Activated T-cell treated with anti-CD3 and anti-CD28 coated beads for 24 hours (primary cell): Measurements from ENCODE around the gene BCL7A.

ENCODE experiments used
- DNase-seq: peaks from one replicate; pipeline ENCODE4 v3.0.0-alpha.2; 2020; ENCODE audit warnings: low read depth

BCL7A gene

DNA sequence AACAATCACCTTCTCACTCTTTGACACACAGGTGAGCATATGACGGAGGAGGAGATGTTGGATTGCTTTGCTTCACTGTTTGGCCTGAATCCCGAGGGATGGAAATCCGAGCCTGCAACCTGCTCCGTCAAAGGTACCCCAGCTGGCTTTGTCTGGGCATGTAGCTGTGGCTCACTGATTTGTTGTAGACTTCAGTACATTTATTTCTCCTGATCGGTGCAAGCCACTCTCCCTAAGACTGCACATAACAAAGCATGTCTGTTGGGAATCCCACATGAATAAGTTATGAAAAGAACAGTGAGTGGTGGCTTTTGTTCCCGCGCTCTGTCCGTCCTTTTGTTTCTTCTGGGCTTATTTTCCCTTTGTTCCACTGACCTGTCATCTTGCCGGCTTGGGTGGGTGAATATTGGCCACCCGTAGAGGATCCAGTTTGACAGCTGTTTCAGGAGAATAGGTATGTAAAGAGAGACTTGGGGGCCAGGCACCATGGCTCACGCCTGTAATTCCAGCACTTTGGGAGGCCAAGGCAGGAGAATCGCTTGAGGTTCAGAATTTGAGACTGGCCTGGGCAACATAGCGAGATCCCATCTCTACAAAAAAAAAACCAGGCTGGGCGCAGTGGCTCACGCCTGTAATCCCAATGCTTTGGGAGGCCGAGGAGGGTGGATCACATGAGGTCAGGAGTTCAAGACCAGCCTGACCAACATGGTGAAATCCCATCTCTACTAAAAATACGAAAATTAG lies 20.0 kb upstream of the BCL7A start:
- no peak for DNase-seq

DNA sequence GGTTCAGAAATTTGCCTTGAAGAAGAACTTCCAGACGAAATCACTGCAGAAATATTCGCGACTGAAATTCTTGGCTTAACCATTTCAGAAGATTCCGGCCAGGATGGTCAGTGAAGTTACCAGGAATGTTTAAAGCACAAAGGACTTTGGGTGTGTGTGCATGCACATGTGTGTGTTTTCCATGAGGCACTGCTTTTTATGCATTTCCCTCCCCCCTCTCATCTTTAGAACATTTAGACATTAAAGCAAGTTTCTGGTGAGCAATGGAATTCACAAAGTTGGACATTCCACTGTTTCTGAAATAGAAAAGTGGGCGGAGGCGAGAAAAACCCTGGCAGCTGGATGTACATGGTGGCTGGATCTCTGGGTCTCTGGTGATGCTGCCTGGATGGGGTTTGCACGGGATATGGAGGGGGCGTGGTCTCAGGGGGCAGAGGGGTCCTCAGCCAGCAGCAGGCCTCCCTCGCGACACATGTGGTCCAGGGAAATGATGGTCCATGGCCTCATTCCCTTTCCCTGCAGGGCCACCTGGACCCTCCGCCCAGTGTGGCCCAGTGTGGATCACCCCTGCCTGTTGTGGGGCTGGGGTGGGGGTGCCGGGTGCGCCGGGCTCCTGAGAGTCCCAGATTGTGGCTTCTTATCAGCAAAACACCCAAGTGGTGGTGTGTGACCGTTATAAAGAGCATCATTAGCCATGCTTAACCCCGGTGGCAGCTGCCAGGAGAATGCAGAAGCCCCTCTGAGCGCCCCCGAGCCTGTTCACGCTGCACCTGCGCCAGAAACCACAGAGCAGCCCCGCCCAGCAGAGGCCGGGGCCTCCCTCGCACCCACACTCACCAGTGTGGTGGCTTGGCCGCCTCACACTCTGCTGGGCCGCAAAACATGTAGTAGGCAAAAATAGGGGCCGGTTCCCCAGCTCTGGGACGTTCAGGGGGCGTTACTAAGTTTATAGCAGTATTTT lies 17.8 kb upstream of the BCL7A start:
- DNase-seq, result no peak

DNA sequence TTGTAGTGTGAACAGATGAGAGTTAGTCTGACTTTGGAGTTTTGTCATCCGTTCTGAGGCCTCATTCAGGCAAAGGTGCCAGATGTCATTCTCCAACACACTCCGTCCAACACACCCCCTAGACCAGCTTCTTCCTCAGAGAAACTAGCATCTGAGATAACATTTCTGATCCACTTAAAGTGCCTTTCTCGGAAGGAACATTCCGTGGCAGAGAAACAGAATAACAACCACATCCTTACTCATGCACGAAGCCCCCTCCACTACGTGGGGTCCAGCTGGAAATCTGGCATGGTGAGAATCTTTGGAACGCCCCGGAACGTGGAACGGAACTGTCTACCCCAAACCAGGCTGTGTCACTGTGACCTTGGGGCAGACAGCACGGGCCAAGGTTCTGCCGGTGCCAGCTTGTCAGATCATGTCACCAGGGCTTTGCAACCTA lies 17.0 kb upstream of the BCL7A start:
- DNase-seq, result no peak

DNA sequence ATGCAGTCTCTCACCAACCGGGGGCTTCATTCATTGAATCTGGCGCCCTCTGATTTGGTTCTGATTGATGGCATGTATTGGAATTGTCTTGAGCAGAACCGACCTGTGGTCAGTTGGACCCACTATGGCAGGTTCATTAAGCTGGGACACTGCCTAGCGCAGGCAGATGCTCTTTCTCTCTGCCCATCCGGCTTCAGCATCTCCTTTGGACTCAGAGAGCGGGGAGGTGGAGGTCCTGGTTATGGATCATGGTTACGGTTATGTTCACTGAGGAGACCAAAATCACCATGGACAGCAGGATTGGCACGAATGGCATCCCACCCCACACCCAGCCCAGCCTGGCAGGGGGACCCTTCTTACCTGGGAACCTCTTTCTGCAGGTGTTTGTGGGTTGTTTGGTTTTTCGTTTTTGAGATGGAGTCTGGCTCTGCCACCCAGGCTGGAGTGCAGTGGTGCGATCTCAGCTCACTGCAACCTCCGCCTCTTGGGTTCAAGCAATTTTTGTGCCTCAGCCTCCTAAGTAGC lies 16.4 kb upstream of the BCL7A start:
- no peak for DNase-seq

DNA sequence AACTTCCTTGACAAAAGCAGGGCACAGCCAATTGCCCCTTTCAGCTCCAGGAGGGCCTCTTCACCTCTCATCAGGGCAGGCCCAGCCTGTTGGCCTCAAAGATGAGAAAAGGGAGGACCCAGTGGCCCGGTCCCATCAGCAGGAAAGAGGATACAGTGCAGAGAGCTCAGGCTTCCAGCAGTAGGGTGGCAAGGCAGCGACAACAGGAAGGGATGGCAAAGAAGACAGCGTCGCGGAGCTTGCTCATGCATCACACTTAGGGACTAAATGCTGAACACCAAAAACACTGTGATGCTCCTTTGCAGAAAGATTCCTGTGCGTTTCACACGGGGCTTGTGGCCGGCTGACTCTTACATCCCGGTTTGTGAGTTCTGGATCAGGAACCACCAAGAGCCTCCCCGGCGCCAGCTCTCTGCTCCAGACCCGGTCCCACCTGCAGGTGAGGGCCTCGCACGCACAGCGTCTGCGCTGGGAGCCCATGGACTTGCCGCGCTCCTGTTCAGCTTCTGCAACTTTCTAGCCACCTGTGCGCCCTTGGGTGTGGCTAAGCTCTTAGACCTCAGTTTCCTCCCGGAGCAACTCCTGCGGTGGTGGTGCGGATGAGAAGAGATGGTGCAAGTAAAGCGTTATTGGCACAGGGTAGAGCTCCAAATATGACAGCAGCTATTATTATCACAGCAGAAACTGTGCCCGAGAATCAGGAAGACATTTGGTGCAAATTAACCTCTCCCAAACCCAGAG lies 15.3 kb upstream of the BCL7A start:
- DNase-seq, result no peak

DNA sequence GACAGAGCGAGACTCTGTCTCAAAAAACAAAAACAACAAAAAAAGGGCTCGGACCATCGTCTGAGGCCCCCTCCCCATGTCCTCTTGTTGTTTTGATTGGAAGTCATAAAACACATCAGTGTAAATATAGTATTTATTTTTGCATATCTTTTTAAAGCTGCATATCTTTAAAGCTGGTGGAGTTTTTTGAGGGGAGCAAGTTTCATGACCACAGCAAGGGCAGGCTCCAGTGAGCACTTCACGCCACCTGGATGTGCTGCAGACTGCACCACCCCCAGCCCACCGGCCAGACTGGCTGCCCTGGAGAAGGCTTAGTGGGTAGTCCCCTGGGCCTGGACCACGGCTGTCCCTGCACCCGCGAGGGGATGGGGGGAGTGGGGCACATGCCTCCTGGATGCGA lies 11.9 kb upstream of the BCL7A start:
- no peak for DNase-seq

DNA sequence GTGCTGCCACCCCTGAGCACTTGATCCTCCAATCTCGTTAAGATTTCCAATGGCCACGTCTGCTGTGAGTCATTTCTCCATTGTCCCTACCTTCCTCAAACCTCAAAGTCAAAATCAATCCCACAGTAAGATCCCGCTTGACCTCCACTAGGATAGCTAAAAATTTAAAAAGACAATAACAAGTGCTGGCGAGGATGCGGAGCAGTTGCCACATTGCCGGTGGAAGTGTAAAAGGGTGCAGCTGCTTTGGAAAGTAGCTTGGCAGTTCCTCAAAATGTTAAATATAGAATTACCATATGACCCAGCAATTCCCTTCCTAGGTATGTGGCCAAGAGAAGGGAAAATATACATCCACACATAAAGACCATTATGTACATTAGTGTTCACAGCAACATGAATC lies 9.5 kb upstream of the BCL7A start:
- no peak for DNase-seq

DNA sequence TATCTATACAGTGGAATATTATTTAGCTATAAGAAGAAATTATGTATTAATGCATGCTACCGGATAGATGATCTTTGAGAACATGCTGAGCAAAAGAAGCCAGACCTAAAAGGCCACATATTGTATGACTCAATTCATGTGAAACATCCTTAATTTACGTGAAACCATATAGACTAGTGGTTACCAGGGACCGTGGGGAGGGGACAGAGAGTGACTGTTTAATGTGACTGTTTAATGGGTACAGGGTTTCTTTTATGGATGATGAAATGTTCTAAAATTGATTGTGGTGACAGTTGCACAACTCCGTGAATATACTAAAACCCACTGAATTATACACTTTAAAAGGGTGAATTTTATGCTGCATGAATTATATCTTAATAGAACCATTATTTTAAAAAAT lies 8.5 kb upstream of the BCL7A start:
- no peak for DNase-seq

DNA sequence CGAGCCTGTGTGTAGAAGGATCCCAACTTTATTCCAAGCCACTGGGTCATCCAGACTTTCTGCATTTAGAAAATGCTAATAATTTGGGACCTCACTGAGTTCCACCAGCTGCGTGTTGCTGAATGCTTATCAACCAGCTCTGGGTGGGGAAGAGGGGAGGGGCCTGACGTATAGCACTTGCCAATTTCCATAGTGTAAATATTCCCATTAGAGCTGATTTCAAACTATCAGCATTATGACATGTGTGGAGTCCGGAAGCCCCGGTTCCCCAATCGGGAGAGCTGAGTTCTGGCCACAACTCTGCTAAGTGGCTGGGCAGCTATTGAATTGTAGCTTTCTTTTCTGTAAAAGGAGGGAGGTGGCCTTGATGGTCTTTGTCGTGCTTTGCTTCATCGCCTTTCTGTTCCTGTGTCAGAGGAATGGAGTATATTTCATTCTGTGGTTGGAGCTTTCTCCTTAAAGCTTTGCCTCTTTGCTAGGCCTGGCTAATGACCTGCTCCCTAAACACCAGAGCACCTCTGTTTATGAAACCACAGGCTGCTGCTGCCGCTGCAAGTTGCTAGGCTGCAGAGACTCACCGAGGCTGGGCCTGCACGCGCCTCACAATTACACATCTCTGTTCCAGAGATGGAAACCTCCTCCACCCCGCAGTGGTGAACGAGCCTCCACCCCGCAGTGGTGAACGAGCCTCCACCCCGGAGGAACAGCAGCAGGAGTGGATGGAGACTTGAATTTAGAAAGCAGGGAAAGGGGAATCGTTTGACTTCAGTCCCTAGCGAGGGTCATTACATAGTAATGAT lies 7.7 kb upstream of the BCL7A start:
- DNase-seq, result no peak

DNA sequence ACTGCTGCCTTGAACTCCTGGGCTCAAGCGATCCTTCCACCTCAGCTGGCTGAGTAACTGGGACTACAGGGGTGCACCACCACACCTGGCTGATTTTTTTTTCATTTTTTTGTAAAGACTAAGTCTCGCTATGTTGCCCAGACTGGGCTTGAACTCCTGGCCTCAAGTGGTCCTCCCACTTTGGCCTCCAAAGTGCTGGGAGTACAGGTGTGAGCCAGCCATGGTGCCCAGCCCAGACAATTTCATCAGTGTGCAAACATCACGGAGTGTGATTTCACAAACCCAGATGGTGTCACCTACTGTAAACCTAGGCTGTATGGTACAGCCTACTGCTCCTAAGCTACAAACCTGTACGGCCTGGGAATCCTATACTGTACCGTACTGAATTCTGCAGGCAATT lies 6.9 kb upstream of the BCL7A start:
- no peak for DNase-seq

DNA sequence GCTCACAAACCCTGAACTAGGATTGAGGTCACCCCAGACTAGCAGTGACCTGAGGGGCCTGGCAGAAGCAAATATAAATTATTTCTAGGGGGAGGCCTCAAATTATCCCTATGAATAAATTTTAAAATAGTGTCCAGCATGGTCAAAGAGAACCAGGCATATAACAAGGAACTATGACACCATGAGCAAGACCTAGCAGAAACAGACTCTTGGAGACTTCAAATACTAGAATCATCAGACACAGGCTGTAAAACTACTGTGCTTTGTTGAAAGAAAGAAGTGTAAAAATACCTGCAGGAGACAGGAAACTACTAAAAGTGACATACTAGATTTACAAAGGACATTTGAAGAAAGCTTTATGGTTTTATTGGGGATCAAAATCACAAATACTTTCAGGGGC lies 3.2 kb upstream of the BCL7A start:
- no peak for DNase-seq

DNA sequence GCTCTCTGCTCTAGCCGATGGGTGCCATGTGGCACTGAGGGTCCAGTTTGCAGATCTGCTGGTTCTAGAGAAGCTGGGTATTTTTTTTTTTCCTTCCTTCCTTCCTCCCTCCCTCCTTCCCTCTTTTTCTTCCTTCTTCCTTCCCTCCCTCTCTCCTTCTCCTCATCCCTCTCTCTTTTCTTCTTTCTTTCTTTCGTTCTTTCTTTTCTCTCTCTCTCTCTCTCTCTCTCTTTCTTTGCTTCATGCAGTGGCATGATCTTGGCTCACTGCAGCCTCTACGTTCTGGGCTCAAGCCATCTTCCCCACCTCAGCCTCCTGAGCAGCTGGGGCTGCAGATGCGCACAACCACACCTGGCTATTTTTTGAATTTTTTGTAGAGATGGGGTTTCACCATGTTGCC lies 2.7 kb upstream of the BCL7A start:
- no peak for DNase-seq

DNA sequence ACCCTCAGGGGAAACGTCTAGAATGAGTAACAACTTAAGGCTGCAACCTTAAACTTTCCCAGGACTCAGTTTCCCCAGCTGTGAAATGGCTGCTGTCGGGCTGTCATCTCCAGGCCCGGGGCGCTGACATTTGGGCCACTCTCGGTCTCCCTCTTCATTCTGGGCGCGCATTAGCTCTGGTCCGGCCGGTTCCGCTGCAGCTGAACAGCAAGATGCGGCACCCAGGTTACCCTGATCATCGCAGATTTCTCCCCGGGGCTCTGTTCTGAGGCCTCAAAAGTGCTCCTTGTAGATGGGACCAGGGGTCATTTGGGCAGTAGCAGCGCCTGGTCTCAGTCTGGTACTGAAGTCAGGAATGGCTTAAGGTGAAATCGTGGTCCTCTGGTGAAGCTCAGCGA lies 890 bp upstream of the BCL7A start:
- no peak for DNase-seq

DNA sequence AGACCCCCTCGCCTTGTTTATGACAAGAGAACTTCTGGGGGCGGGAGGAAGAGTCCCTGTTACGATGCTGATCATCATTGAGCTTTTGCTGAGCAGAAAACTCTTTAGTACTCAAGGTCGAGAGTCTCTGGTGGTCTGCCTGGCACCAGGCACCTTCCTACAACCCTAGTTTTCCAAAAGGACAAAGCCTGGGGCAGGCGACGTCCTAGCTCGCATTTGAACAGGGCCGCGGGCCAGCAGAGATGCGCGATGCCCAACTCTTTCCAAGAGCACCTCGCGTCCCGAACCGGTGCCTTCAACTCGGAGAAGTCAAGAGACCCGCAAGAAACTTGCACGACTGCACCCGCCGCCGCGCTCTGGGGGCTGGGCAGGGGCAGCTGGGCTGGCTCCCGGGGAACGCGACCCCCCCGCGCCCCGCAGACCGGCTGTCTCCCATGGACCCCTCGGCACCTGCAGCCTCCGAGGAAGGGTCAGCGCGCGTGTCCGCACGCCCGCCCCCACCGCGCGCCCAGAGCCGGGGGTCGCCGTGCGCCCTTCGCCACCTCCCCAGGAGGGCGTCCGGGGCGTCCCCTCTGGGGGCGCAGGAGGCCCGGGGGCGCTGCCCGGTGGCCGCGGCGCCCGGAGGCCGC lies 377 bp upstream of the BCL7A start:
- DNase-seq, result no peak

DNA sequence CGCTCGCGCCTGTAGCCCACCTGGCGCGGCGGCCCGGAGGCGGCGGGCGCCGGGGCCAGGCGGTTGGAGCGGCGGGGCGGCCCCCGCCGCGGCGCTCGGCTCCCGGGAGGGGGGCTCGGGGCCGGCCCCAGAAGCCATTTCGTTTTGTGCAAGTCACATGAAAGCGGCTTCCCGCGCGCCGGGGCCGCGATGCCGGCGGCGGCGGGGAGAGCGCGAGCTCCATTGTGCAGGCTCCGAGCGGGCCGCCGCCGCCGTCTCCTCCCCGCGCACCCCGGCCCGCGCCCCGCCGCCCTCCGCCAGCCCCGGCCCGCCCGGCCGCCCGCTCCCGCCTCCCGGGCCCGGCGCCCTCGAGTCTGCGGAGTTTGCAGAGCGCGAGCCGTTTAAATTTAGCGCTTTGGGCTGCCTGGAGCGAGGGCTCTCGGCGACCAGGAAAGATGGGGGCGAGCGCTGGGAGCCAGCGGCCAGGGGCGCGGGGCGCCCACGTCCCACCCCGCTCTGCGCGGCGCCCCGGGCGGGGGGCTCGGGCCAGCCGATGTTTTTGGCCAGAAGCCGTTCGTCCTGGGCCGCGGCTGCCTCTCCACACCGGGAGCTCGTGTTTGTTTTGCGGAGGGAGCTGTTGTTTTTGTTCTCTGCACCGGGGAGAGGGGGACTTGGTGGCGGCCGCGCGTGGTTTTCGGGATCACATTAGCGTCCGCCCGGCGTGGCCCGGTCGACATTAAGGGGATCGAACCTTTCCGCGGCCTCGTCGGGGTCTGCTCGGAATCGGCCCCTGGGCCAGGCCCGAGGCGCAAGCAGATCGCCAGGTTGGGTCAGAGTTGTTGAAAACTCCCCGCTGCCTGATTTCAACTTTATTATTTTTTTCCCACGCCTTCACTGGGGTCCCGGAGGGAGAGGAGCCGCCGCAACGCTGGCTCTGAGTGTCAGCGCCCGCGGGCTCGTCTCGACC lies 982 bp downstream of the BCL7A start:
- no peak for DNase-seq

DNA sequence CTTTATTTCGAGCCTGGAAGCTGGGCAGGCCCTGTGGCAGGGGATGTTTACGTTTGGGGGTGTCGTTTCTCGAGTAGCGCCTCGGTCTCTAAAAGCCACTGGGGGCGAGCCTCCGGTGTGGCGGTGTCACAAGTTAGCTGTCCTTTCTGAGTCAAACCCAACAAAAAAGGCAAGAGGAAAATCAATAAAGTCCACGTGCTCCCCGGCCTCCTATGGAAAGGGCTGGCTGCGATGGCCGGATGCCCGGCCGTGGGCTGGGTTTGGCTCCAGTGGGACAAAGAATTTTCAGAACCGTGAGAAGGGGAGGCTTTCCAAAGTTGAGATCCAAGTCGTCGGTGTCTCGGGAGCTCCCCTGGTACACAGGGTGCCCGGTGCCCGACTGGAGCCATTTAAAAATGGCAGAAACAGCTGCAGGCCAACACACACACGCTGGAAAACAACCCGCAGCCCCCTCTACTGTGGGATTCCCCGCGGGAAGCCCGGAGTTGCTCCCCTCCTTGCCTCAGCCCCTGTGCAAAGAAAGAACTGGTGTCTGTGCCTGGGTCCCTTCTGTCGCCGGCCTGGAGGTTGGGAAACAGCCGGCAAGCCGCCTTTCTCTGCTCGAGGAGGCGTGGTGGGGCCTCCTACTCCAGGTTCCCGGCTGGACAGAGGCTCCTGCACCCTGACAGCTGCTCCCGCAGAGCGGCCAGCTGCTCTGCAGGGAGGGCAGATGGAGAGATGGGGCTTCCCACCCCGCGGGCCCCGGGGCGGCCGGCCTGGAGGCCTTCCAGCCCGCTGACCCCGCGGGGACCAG lies 1.9 kb downstream of the BCL7A start:
- no peak for DNase-seq

DNA sequence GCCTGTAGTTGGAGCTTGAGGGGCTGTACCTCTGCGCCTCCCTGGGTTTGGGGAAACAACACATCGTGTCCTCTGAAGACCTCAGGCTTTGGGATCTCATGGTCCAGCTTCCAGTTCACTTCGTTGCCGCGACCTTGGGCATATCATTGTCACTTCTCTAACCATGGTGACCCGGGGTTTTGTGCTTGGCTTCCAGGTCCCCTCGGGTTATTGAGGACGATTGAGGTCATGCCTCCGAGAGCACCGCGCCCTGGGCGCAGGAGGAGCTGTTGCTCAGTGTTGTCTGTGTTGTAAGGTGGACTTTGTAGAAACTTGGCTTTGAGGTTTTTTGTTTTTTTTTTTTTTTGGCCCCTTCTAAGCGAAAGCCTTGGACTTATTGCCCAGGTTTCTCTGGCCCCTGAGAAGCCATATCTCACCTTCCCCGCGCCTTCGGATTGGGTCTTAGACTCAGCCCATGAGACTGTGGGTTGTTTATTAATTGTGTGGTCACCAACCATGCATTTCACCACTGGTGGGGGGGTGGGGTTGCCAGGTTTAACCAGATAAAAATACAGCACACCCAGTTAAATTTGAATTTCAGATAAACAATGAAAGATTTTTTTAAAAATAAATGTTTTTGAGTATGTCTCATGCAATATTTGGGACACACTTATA lies 2.6 kb downstream of the BCL7A start:
- DNase-seq, result no peak

DNA sequence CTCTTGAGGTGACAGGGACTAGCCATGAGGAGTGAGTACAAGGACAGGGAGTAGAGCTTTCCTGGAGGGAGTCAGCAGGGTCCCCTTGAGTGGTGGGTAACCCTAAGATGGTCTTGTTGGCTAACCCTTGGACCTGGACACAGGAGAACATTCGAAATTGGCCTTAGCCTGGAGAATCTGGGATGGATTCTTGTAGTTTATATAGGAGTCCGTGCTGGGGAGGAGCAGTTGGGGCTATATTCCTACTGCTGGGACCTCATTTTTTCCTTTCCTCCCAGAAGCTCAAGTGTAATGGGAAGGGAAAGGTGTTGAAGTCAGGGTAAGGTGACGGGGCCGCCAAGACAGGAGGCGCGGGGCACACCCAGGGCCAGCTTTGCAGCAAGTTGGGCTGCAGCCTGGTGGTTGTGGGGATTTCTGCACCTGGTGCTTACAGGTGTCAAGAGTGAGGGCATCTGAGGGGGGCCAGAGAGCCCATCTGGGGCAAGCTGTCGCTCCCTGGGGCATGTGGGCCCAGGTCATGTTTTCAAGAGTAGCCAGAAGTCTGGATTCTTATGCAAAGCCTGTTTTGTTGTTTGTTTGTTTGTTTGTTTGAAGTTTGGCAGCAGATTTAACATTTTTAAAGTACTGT lies 5.1 kb downstream of the BCL7A start:
- no peak for DNase-seq
